GM12864 (cell line): ENCODE measurements around the gene MLLT3.

Experiments
- DNase-seq: peaks from one replicate; pipeline ENCODE4 v3.0.0-alpha.2; 2011; ENCODE audit warnings: low read depth
- H3K4me3 ChIP-seq: 2 replicates; pipeline ENCODE4 v1.5.1; 2011; ENCODE audit warnings: mild to moderate bottlenecking, low read depth, low read length, control low read depth
- TF ChIP-seq, protein P1 (sequence below): IDR thresholded peaks from 2 replicates; pipeline ENCODE4 v1.5.1; 2011; ENCODE audit warnings: low read depth, mild to moderate bottlenecking, moderate library complexity, low read length, control low read depth, inconsistent platforms; ENCODE audit errors: missing control alignments

MLLT3 gene

DNA sequence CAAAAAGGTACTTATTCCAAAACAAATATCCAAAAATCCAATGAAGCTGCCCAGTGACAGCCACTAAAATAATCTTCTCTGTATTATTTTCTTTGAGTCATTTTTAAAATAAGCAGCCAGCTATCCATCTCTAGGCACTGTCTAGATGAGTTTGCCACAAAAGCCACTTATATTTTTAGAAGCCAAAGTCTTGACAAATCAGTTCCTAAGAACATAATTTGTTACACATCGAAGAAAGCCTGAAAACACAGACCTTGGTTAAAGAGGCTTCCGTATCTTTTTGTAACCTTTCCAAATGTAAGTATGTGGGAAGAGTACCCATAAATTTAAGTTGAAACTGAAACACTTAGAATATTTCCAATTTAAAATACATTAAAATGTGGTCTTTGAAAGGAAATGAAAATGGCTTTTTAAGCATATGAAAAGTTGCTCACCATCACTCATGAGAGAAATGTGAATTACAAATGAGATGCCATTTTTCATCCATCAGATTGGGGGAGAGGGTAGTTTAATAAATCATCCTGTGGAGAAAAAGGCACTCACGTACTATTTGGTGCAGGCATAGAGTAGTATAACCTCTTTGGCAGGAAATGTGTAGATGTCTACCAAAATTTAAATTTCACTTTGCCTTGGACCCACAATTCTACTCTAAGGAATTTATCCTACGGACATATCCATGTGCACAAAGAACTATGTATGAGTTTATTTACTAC, 180.4 kb downstream of the MLLT3 start:
- TF ChIP-seq, protein P1, sequence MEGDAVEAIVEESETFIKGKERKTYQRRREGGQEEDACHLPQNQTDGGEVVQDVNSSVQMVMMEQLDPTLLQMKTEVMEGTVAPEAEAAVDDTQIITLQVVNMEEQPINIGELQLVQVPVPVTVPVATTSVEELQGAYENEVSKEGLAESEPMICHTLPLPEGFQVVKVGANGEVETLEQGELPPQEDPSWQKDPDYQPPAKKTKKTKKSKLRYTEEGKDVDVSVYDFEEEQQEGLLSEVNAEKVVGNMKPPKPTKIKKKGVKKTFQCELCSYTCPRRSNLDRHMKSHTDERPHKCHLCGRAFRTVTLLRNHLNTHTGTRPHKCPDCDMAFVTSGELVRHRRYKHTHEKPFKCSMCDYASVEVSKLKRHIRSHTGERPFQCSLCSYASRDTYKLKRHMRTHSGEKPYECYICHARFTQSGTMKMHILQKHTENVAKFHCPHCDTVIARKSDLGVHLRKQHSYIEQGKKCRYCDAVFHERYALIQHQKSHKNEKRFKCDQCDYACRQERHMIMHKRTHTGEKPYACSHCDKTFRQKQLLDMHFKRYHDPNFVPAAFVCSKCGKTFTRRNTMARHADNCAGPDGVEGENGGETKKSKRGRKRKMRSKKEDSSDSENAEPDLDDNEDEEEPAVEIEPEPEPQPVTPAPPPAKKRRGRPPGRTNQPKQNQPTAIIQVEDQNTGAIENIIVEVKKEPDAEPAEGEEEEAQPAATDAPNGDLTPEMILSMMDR = no peak
- no peak overlapping the region for H3K4me3 ChIP-seq
- DNase-seq = no peak

DNA sequence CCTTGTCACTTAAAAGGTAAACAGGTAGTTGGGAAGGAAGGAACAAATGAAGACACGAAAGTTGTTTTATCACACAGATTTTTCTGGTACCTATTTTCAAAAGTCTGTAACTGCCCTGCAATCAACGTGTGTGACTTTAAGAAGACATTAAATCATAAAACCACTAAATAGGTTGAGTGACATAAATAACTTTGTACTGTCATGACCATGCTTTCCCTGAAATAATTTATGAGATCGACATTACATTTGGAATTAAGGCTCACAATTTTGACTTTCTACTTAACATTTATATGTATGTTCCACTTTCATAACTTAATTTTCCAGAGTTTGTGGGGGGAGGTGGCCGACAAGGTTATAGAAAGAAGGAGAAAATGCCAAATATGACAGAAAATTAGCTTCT, 181.1 kb downstream of the MLLT3 start:
- peak overlapping the region; percentile 18; the same call in 1 of the 2 replicates for H3K4me3 ChIP-seq
- TF ChIP-seq, protein P1 = no peak
- DNase-seq = no peak

DNA sequence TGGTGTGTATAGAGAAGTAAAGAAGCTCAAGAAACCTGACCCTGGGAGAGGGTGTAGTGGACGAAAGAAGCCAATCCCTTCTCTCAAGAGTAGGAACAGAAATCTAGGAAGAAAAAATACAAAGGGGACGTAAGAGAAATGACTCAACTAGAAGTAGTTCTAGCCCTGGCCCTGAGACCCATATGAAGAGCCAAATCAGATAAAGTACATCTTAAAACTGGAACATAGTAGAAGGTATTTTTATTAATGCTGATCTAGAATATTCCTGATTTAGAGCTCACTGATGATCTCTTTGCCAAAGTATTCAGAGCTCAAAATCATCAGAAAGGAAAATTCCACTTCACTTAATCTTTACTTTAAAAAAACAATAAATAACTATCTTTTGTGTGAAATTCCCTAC, 184.8 kb downstream of the MLLT3 start:
- H3K4me3 ChIP-seq = no peak overlapping the region
- TF ChIP-seq, protein P1 = no peak
- no peak for DNase-seq

DNA sequence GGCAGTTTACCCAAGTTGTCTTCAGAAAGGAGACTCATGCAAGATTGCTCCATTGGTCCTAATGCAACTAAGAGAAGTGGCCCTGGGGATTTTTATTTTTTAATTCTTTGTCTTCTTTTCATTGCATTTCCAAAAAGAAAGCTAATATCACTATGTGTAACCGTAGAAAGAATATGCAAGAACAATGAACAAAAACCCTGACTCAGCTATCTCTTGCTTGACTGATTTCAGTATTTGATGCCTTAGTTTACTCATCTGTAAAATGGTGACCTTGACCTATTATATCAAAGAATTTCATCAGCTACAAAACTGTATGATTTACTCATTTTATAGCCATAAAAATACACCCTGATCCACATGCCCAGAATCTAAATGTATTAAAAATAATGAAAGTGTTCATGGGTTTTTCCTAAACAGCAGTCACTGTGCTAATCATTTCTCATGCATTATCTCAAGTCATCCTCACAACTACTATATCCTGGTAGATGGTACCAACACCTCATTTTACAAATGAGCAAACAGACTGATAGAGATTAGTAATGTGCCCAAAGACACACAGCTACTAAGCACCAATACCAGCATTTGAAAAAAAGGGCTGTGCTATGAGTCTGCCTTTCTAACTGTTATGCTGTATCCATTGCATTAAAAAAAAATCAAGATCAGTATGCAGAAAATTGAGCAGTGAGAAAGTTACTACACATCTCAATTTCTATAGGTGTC, 185.7 kb downstream of the MLLT3 start:
- DNase-seq = no peak
- H3K4me3 ChIP-seq = no peak overlapping the region
- TF ChIP-seq, protein P1 = no peak

DNA sequence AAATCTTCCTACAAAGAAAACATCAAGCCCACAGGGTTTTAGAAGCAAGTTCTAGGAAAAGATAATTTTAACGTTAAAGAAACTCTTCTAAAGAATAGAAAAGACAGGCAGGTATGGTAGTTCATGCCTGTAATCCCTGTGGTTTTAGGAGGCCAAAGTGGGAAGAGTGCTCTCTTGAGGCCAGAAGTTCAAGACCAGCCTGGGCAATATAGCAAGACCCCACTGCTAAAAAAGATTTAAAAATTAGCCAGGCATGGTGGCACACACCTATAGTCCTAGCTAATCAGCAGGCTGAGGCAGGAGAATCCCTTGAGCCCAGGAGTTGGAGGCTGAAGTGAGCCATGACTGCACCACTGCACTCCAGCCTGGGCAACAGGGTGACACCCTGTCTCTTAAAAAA, 193.3 kb downstream of the MLLT3 start:
- TF ChIP-seq, protein P1 = no peak
- no peak overlapping the region for H3K4me3 ChIP-seq
- no peak for DNase-seq

DNA sequence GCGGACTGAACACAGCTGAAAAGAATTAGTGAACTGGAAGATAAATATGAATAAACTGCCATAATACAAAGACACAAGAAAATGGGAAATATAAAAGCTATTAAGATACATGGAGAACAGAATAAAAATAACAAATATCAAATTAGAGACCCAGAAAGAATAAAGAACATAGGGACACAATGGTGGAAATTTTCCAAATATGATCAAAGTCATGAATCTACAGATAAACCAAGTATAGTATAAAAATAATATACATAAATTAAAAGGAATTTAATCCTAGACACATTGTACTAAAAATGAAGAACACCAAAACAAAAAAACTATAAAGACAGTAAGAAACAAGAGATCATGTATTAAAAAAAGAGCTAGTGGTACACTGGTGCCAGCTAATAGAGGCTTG, 194.9 kb downstream of the MLLT3 start:
- H3K4me3 ChIP-seq = no peak overlapping the region
- TF ChIP-seq, protein P1 = no peak
- no peak for DNase-seq
